Measurements from ENCODE around the gene HIVEP3.

- TF ChIP-seq TAF1 (IDR thresholded peaks at IDR 0.05; ENCODE audit: borderline replicate concordance, insufficient read depth, low read length) (no peak), POLR2AphosphoS5 (IDR thresholded peaks at IDR 0.05; ENCODE audit: low read depth, low read length) (no peak), REST (IDR thresholded peaks at IDR 0.05; ENCODE audit: insufficient read depth in 1 of 2, low read depth in 2 of 2, low read length in 2 of 2) (no peak), SIN3A (IDR thresholded peaks at IDR 0.05; ENCODE audit: borderline replicate concordance, insufficient read depth, low read length) (no peak), FOXP2 (optimal IDR thresholded peaks at IDR 0.05; ENCODE audit: borderline replicate concordance, extremely low read depth, extremely low read length, insufficient read depth) (no peak)
Measured at GRCh38 chr1:41621791-41622190, 296.9 kb downstream of the HIVEP3 start.
